ENCODE measurements around the gene INO80D. TPM values are rescaled to one million over a fixed set of nuclear protein-coding genes. Genes with fewer than 3 reads are reported as not detected.

INO80D gene
- total and polyA plus RNA-seq, 2 of the 8 experiments (the other 6 are each of a cell fraction or from before 2014, with no cell fraction given) = 6.2 to 37.4 TPM

- CTCF ChIA-PET (ENCODE audit: partially characterized antibody) = interaction anchor here (0.8 to 1.0 kb wide), 2 partner anchors 17 to 34 kb away, joined by 3 read pairs; no protein-coding TSS in a partner anchor
- no peak overlapping the region for H2AK5ac ChIP-seq (ENCODE audit: low read depth, low read length)
- no peak overlapping the region for H3K4ac ChIP-seq (replicated peaks; ENCODE audit: insufficient read length, low read depth, low read length)
- H3K27me3 ChIP-seq (replicated peaks in 1 of 4; ENCODE audit: control insufficient read depth in 3 of 4, extremely low read depth in 1 of 4, insufficient read depth in 3 of 4, low read length in 3 of 4) = no peaks in the 10 kb centered on the region
- no peaks in the 10 kb centered on the region for H3K23me2 ChIP-seq (ENCODE audit: low read depth, low read length)
- H4K20me1 ChIP-seq (replicated peaks in 1 of 2; ENCODE audit: control insufficient read depth in 1 of 2, insufficient read depth in 2 of 2, low read length in 2 of 2) = no peaks in the 10 kb centered on the region
- no peak overlapping the region for H3K4me2 ChIP-seq (ENCODE audit: insufficient read depth in 1 of 2, low read depth in 2 of 2, low read length in 2 of 2)
- H3K23ac ChIP-seq (ENCODE audit: insufficient read length) = no peak overlapping the region
- no peaks in the 10 kb centered on the region for H3K9me3 ChIP-seq (ENCODE audit: insufficient read depth in 2 of 2, low read depth in 1 of 2, low read length in 1 of 2)
- H4K8ac ChIP-seq (ENCODE audit: extremely low read depth, insufficient read depth, low read length) = no peak overlapping the region; the same call in 1 of the 2 replicates
- H3K56ac ChIP-seq (replicated peaks; ENCODE audit: insufficient read length, low read depth, low read length) = no peak overlapping the region
- POLR2A ChIA-PET (ENCODE audit: partially characterized antibody) = no interaction called here
- H3K4me1 ChIP-seq (replicated peaks in 1 of 4; ENCODE audit: control insufficient read depth in 3 of 4, insufficient read depth in 4 of 4, low read length in 3 of 4) = peaks cover 0 to 3% (median 0%) of the 10 kb centered on the region in 4 experiments; a peak in 4 of 7 replicates
- H2BK15ac ChIP-seq (ENCODE audit: low read length) = no peak overlapping the region
- DNase-seq (ENCODE audit: low read depth in 1 of 2, low spot score in 2 of 2) = no peak
- no peak overlapping the region for H2BK5ac ChIP-seq (ENCODE audit: low read depth, low read length)
- H3K14ac ChIP-seq (ENCODE audit: insufficient read length) = no peak overlapping the region
- H3K4me3 ChIP-seq (ENCODE audit: extremely low read depth in 1 of 4, insufficient read depth in 2 of 4, low read depth in 3 of 4, low read length in 4 of 4) = no peak overlapping the region
- H4K91ac ChIP-seq (replicated peaks; ENCODE audit: insufficient read length, low read length) = no peak overlapping the region
- TF ChIP-seq RAD21 (IDR thresholded peaks at IDR 0.05 in 1 of 2, conservative IDR thresholded peaks at IDR 0.05 in 1 of 2; ENCODE audit: low read depth in 2 of 2, low read length in 2 of 2) (peak; percentile 51 to 58), PHF8 (conservative IDR thresholded peaks at IDR 0.05; ENCODE audit: low read depth, low read length) (no peak), CTCF (IDR thresholded peaks at IDR 0.05; ENCODE audit: control extremely low read depth in 1 of 3, insufficient read depth in 1 of 3, low read depth in 1 of 3, low read length in 3 of 3) (peak; percentile 25 to 34 (median 31)), SUZ12 (IDR thresholded peaks at IDR 0.05; ENCODE audit: low read length) (no peak), TBP (IDR thresholded peaks at IDR 0.05; ENCODE audit: low read depth, low read length) (no peak)
- H2BK120ac ChIP-seq (replicated peaks; ENCODE audit: low read depth, low read length) = no peak overlapping the region
- no peak overlapping the region for H3K9ac ChIP-seq (replicated peaks in 1 of 4; ENCODE audit: extremely low read depth in 1 of 4, low read depth in 3 of 4, low read length in 3 of 4)
- H4K5ac ChIP-seq (ENCODE audit: insufficient read length, low read depth, low read length) = no peak overlapping the region
- no peak overlapping the region for H3K27ac ChIP-seq (ENCODE audit: low read depth, low read length)
- no peak overlapping the region for H2BK20ac ChIP-seq (ENCODE audit: low read length)
- peaks cover 0 to 77% of the 10 kb centered on the region in 2 experiments for H3K79me2 ChIP-seq (ENCODE audit: control insufficient read depth in 1 of 2, insufficient read depth in 2 of 2, low read length in 2 of 2)
- peaks cover 0 to 29% (median 3%) of the 10 kb centered on the region in 4 experiments; a peak in 3 of 8 replicates for H3K36me3 ChIP-seq (ENCODE audit: control insufficient read depth in 2 of 4, insufficient read depth in 4 of 4, low read length in 3 of 4)
- H3K79me1 ChIP-seq (ENCODE audit: low read depth, low read length) = peaks cover 2% of the 10 kb centered on the region; the same call in 1 of the 2 replicates
- FAIRE-seq = peak; percentile 80
- no peak overlapping the region for H3K18ac ChIP-seq (ENCODE audit: extremely low read depth, low read length)
- no peak overlapping the region for H2BK12ac ChIP-seq (ENCODE audit: low read depth, low read length)
- H2AFZ ChIP-seq (ENCODE audit: low read length) = no peak overlapping the region
- 82% methylated on average over 7 of the region's 7 CpGs; no CpG with 5 or more reads in 1 of the 2 experiments for WGBS, 2 experiments (ENCODE audit: extremely low coverage in 1 of 2, insufficient coverage in 1 of 2, insufficient read length in 1 of 2, insufficient replicate concordance in 2 of 2, low coverage in 1 of 2, low lambda C conversion rate in 2 of 2, missing lambda C conversion rate in 1 of 2)
These were observed 23.2 kb downstream of the INO80D start for GRCh38 chr2:206062724-206063123.

Measured in H1 (cell line).